Activated naive CD8-positive, alpha-beta T cell treated with anti-CD3 and anti-CD28 coated beads, Interleukin-2, amount 10 ng/mL, durations not matched to agents 7 days and 5 days (primary cell): ENCODE results near the gene CFAP299. TPM values are rescaled to one million over a fixed set of nuclear protein-coding genes. Genes with fewer than 3 reads are reported as not detected.

Experiments used
- ATAC-seq: fragments of 150-1000 bp; cut with Tn5 transposase; one replicate; pipeline ENCODE4 v1.10.0; 2021; ENCODE audit warnings: low read depth, moderate library complexity
- POLR2A ChIA-PET: fragments of 350-600 bp; sonication (Branson Sonifier 250); formaldehyde crosslinking; loops from one replicate; lab custom pipeline; 2021; ENCODE audit warnings: antibody characterized with exemption; lab: Charles Lee
- DNase-seq: peaks from one replicate; pipeline ENCODE4 v3.0.0; 2021
- H3K27ac Mint-ChIP-seq: one replicate; pipeline ENCODE4 v1.8.0; 2022; ENCODE audit warnings: mild to moderate bottlenecking, mixed read lengths
- H3K27me3 Mint-ChIP-seq: one replicate; pipeline ENCODE4 v1.8.0; 2022; ENCODE audit warnings: mild to moderate bottlenecking, moderate library complexity, mixed read lengths
- H3K36me3 Mint-ChIP-seq: one replicate; pipeline ENCODE4 v1.8.0; 2021; ENCODE audit warnings: mild to moderate bottlenecking, mixed read lengths
- H3K4me1 Mint-ChIP-seq: one replicate; pipeline ENCODE4 v1.8.0; 2021; ENCODE audit warnings: mixed read lengths
- H3K4me3 Mint-ChIP-seq: one replicate; pipeline ENCODE4 v1.8.0; 2022; ENCODE audit warnings: mild to moderate bottlenecking, moderate library complexity, mixed read lengths
- H3K9me3 Mint-ChIP-seq: one replicate; pipeline ENCODE4 v1.8.0; 2021; ENCODE audit warnings: mixed read lengths
- total RNA-seq, 2 experiments: library from RNA; stranded (reverse); gene quantifications; one replicate each; pipeline ENCODE4 v1.2.3, GENCODE V29; 2021

Gene CFAP299
- total RNA-seq, 2 experiments from 2014 or later, result not detected

GRCh38 chr4:80448056-80448455 lies 112.5 kb downstream of the CFAP299 start:
- ATAC-seq, result no peak
- Mint-ChIP-seq H3K27me3 (no peaks in the 10 kb centered on the region), H3K27ac (no peak overlapping the region), H3K36me3 (peaks cover 3% of the 10 kb centered on the region), H3K4me1 (no peaks in the 10 kb centered on the region), H3K4me3 (no peak overlapping the region), H3K9me3 (peaks cover 14% of the 10 kb centered on the region)
- POLR2A ChIA-PET, result no interaction called here
- DNase-seq, result no peak

GRCh38 chr4:80452055-80452454 lies 116.5 kb downstream of the CFAP299 start:
- POLR2A ChIA-PET, result no interaction called here
- no peak overlapping the region for H3K27ac Mint-ChIP-seq
- H3K27me3 Mint-ChIP-seq, result no peaks in the 10 kb centered on the region
- peaks cover 6% of the 10 kb centered on the region for H3K36me3 Mint-ChIP-seq
- no peak for ATAC-seq
- no peak overlapping the region for H3K4me3 Mint-ChIP-seq
- no peak for DNase-seq
- no peaks in the 10 kb centered on the region for H3K4me1 Mint-ChIP-seq
- peaks cover 18% of the 10 kb centered on the region for H3K9me3 Mint-ChIP-seq

- Mint-ChIP-seq H3K27me3 (no peaks in the 10 kb centered on the region), H3K27ac (no peak overlapping the region), H3K4me1 (no peaks in the 10 kb centered on the region)
Observed at GRCh38 chr4:80452768-80453167, 117.2 kb downstream of the CFAP299 start.

GRCh38 chr4:80454040-80454439 lies 118.5 kb downstream of the CFAP299 start:
- H3K27me3 Mint-ChIP-seq, result no peaks in the 10 kb centered on the region
- no peak overlapping the region for H3K4me3 Mint-ChIP-seq
- DNase-seq (no peak), ATAC-seq (no peak)
- no peak overlapping the region for H3K27ac Mint-ChIP-seq
- H3K9me3 Mint-ChIP-seq, result peaks cover 18% of the 10 kb centered on the region
- POLR2A ChIA-PET, result no interaction called here
- H3K4me1 Mint-ChIP-seq, result no peaks in the 10 kb centered on the region
- H3K36me3 Mint-ChIP-seq, result peaks cover 6% of the 10 kb centered on the region

More at GRCh38 chr4:80452768-80453167, 117.2 kb downstream of the CFAP299 start:
- ATAC-seq (no peak), DNase-seq (no peak)
- peaks cover 6% of the 10 kb centered on the region for H3K36me3 Mint-ChIP-seq
- POLR2A ChIA-PET, result no interaction called here
- H3K4me3 Mint-ChIP-seq, result no peak overlapping the region
- peaks cover 18% of the 10 kb centered on the region for H3K9me3 Mint-ChIP-seq

GRCh38 chr4:80454556-80454955 lies 119.0 kb downstream of the CFAP299 start:
- POLR2A ChIA-PET, result no interaction called here
- DNase-seq (no peak), ATAC-seq (no peak)
- H3K4me1 Mint-ChIP-seq, result no peaks in the 10 kb centered on the region
- H3K27ac Mint-ChIP-seq, result no peak overlapping the region
- H3K9me3 Mint-ChIP-seq, result peaks cover 18% of the 10 kb centered on the region
- peaks cover 6% of the 10 kb centered on the region for H3K36me3 Mint-ChIP-seq
- no peaks in the 10 kb centered on the region for H3K27me3 Mint-ChIP-seq
- H3K4me3 Mint-ChIP-seq, result no peak overlapping the region

- Mint-ChIP-seq H3K27me3 (no peaks in the 10 kb centered on the region), H3K27ac (no peak overlapping the region), H3K36me3 (peaks cover 9% of the 10 kb centered on the region), H3K4me1 (peaks cover 14% of the 10 kb centered on the region), H3K9me3 (peaks cover 7% of the 10 kb centered on the region), H3K4me3 (no peak overlapping the region)
- DNase-seq (no peak), ATAC-seq (no peak)
- POLR2A ChIA-PET, result no interaction called here
Observed at GRCh38 chr4:80459918-80460473, 124.5 kb downstream of the CFAP299 start.

GRCh38 chr4:80461412-80461811 lies 125.9 kb downstream of the CFAP299 start:
- peaks cover 16% of the 10 kb centered on the region for H3K4me1 Mint-ChIP-seq
- POLR2A ChIA-PET, result no interaction called here
- H3K27ac Mint-ChIP-seq, result no peak overlapping the region
- H3K9me3 Mint-ChIP-seq, result peaks cover 7% of the 10 kb centered on the region
- ATAC-seq (no peak), DNase-seq (no peak)
- H3K36me3 Mint-ChIP-seq, result peaks cover 12% of the 10 kb centered on the region
- no peaks in the 10 kb centered on the region for H3K27me3 Mint-ChIP-seq
- H3K4me3 Mint-ChIP-seq, result no peak overlapping the region

- Mint-ChIP-seq H3K4me1 (peaks cover 16% of the 10 kb centered on the region), H3K4me3 (peak overlapping the region; percentile 80), H3K36me3 (peaks cover 13% of the 10 kb centered on the region), H3K27me3 (no peaks in the 10 kb centered on the region), H3K9me3 (peaks cover 9% of the 10 kb centered on the region), H3K27ac (peak overlapping the region; percentile 87)
- ATAC-seq (no peak), DNase-seq (no peak)
- POLR2A ChIA-PET, result no interaction called here
Observed at GRCh38 chr4:80462621-80463091, 127.1 kb downstream of the CFAP299 start.

GRCh38 chr4:80463509-80463908 lies 128.0 kb downstream of the CFAP299 start:
- Mint-ChIP-seq H3K36me3 (peaks cover 13% of the 10 kb centered on the region), H3K4me1 (peaks cover 16% of the 10 kb centered on the region), H3K27ac (peak overlapping the region; percentile 60), H3K27me3 (no peaks in the 10 kb centered on the region), H3K9me3 (peaks cover 9% of the 10 kb centered on the region), H3K4me3 (peak overlapping the region; percentile 32)
- DNase-seq (no peak), ATAC-seq (no peak)
- POLR2A ChIA-PET, result no interaction called here

- Mint-ChIP-seq H3K36me3 (peaks cover 13% of the 10 kb centered on the region), H3K27me3 (no peaks in the 10 kb centered on the region), H3K4me1 (peaks cover 18% of the 10 kb centered on the region), H3K9me3 (peaks cover 10% of the 10 kb centered on the region), H3K4me3 (no peak overlapping the region), H3K27ac (no peak overlapping the region)
- ATAC-seq, result no peak
- POLR2A ChIA-PET, result no interaction called here
- no peak for DNase-seq
Observed at GRCh38 chr4:80465238-80465637, 129.7 kb downstream of the CFAP299 start.

GRCh38 chr4:80465736-80466135 lies 130.2 kb downstream of the CFAP299 start:
- no peak for ATAC-seq
- peaks cover 13% of the 10 kb centered on the region for H3K36me3 Mint-ChIP-seq
- no peak overlapping the region for H3K27ac Mint-ChIP-seq
- no peak for DNase-seq
- H3K9me3 Mint-ChIP-seq, result peaks cover 10% of the 10 kb centered on the region
- peaks cover 18% of the 10 kb centered on the region for H3K4me1 Mint-ChIP-seq
- no peaks in the 10 kb centered on the region for H3K27me3 Mint-ChIP-seq
- POLR2A ChIA-PET, result no interaction called here
- H3K4me3 Mint-ChIP-seq, result no peak overlapping the region

- H3K4me1 Mint-ChIP-seq, result peaks cover 18% of the 10 kb centered on the region
- no peaks in the 10 kb centered on the region for H3K27me3 Mint-ChIP-seq
- H3K27ac Mint-ChIP-seq, result no peak overlapping the region
- no peak for ATAC-seq
- H3K9me3 Mint-ChIP-seq, result peaks cover 10% of the 10 kb centered on the region
- H3K36me3 Mint-ChIP-seq, result peaks cover 13% of the 10 kb centered on the region
- no peak overlapping the region for H3K4me3 Mint-ChIP-seq
- POLR2A ChIA-PET, result no interaction called here
- no peak for DNase-seq
Observed at GRCh38 chr4:80466618-80467017, 131.1 kb downstream of the CFAP299 start.

GRCh38 chr4:80471756-80472155 lies 136.2 kb downstream of the CFAP299 start:
- H3K9me3 Mint-ChIP-seq, result peaks cover 3% of the 10 kb centered on the region
- POLR2A ChIA-PET, result no interaction called here
- H3K4me3 Mint-ChIP-seq, result no peak overlapping the region
- H3K27ac Mint-ChIP-seq, result no peak overlapping the region
- peaks cover 2% of the 10 kb centered on the region for H3K36me3 Mint-ChIP-seq
- ATAC-seq (no peak), DNase-seq (no peak)
- H3K27me3 Mint-ChIP-seq, result peaks cover 2% of the 10 kb centered on the region
- peaks cover 9% of the 10 kb centered on the region for H3K4me1 Mint-ChIP-seq

GRCh38 chr4:80475236-80475635 lies 139.7 kb downstream of the CFAP299 start:
- Mint-ChIP-seq H3K4me3 (no peak overlapping the region), H3K36me3 (no peaks in the 10 kb centered on the region), H3K9me3 (peaks cover 3% of the 10 kb centered on the region), H3K4me1 (peaks cover 7% of the 10 kb centered on the region), H3K27ac (no peak overlapping the region), H3K27me3 (peaks cover 2% of the 10 kb centered on the region)
- POLR2A ChIA-PET, result no interaction called here
- ATAC-seq (no peak), DNase-seq (no peak)
